GM23338 (cell line): Measurements from ENCODE around the gene BIN1. TPM values are rescaled to one million over a fixed set of nuclear protein-coding genes. Genes with fewer than 3 reads are reported as not detected.

Experiments
- ATAC-seq: fragments of 200-7000 bp; cut with Tn5 transposase; 3 replicates; pipeline ENCODE4 v1.9.1; 2020
- DNase-seq: peaks from one replicate; pipeline ENCODE4 v3.0.0-alpha.2; 2015; ENCODE audit warnings: low spot score
- H2AFZ ChIP-seq: fragments of 200-600 bp; sonication (generic); 2 replicates; pipeline ENCODE4 v1.8.0; 2016; ENCODE audit warnings: antibody characterized with exemption, mild to moderate bottlenecking, moderate library complexity
- H3F3A ChIP-seq: fragments of 200-600 bp; sonication (generic); replicated peaks from 2 replicates; pipeline ENCODE4 v1.8.0; 2017; ENCODE audit warnings: antibody characterized with exemption, mixed run types, low read depth
- H3K27ac ChIP-seq: fragments of 200-600 bp; sonication (generic); 2 replicates; pipeline ENCODE4 v1.6.1; 2016; ENCODE audit warnings: low read depth
- H3K27me3 ChIP-seq: fragments of 200-600 bp; sonication (generic); 2 replicates; pipeline ENCODE4 v1.8.0; 2016; ENCODE audit warnings: mild to moderate bottlenecking, mixed run types, moderate library complexity; ENCODE audit not compliant: insufficient read depth
- H3K36me3 ChIP-seq: fragments of 200-600 bp; sonication (generic); 2 replicates; pipeline ENCODE4 v1.8.0; 2016; ENCODE audit warnings: mild to moderate bottlenecking; ENCODE audit not compliant: insufficient read depth
- H3K4me1 ChIP-seq: fragments of 200-600 bp; sonication (generic); 2 replicates; pipeline ENCODE4 v1.8.0; 2016; ENCODE audit warnings: mild to moderate bottlenecking, moderate library complexity; ENCODE audit not compliant: insufficient read depth
- H3K4me2 ChIP-seq: fragments of 200-600 bp; sonication (generic); 2 replicates; pipeline ENCODE4 v1.7.1; 2017; ENCODE audit warnings: mixed run types
- H3K4me3 ChIP-seq: fragments of 200-600 bp; sonication (generic); 2 replicates; pipeline ENCODE4 v1.6.1; 2016; ENCODE audit warnings: mixed run types
- H3K79me2 ChIP-seq: fragments of 200-600 bp; sonication (generic); replicated peaks from 2 replicates; pipeline ENCODE4 v1.8.0; 2017; ENCODE audit warnings: mild to moderate bottlenecking; ENCODE audit not compliant: insufficient read depth
- H3K9me2 ChIP-seq: fragments of 200-600 bp; sonication (generic); 2 replicates; pipeline ENCODE4 v1.8.0; 2017; ENCODE audit not compliant: insufficient read depth
- H4K20me1 ChIP-seq: fragments of 200-600 bp; sonication (generic); replicated peaks from 2 replicates; pipeline ENCODE4 v1.8.0; 2017; ENCODE audit warnings: mild to moderate bottlenecking; ENCODE audit not compliant: insufficient read depth
- H3K27ac Mint-ChIP-seq: 2 replicates; pipeline ENCODE4 v1.8.0; 2020; ENCODE audit warnings: inconsistent platforms, mild to moderate bottlenecking, moderate library complexity, mixed read lengths
- H3K27me3 Mint-ChIP-seq: 3 replicates; pipeline ENCODE4 v1.8.0; 2022; ENCODE audit warnings: low read depth, mild to moderate bottlenecking, moderate library complexity, mixed read lengths, inconsistent platforms; ENCODE audit not compliant: insufficient read depth, poor library complexity
- H3K36me3 Mint-ChIP-seq: 3 replicates; pipeline ENCODE4 v1.8.0; 2021; ENCODE audit warnings: low read depth, mild to moderate bottlenecking, inconsistent platforms, moderate library complexity, mixed read lengths
- H3K4me1 Mint-ChIP-seq: 3 replicates; pipeline ENCODE4 v1.8.0; 2020; ENCODE audit warnings: mild to moderate bottlenecking, inconsistent platforms, mixed read lengths
- H3K4me3 Mint-ChIP-seq: 3 replicates; pipeline ENCODE4 v1.8.0; 2021; ENCODE audit warnings: moderate library complexity, mild to moderate bottlenecking, inconsistent platforms, mixed read lengths
- H3K9me3 Mint-ChIP-seq: 3 replicates; pipeline ENCODE4 v1.8.0; 2020; ENCODE audit warnings: moderate library complexity, mild to moderate bottlenecking, inconsistent platforms, mixed read lengths
- CREB1 ChIP-seq: fragments of 250-450 bp; sonication (Bioruptor Pico); IDR thresholded peaks from 2 replicates; pipeline ENCODE4 v1.5.0; 2020; ENCODE audit warnings: low read depth, mild to moderate bottlenecking, moderate library complexity
- EZH2 ChIP-seq: fragments of 200-600 bp; sonication (generic); IDR thresholded peaks from one replicate; pipeline ENCODE4 v1.8.0; 2017; ENCODE audit warnings: antibody characterized with exemption, mild to moderate bottlenecking, low read depth; ENCODE audit not compliant: unreplicated experiment
- JUNB ChIP-seq: IDR thresholded peaks from one replicate; pipeline ENCODE4 v1.6.1; 2016; ENCODE audit warnings: antibody characterized with exemption; ENCODE audit not compliant: unreplicated experiment
- NANOG ChIP-seq: IDR thresholded peaks from 2 replicates; pipeline ENCODE4 v1.6.1; 2016; ENCODE audit warnings: antibody characterized with exemption, borderline replicate concordance
- STAT1 ChIP-seq: IDR thresholded peaks from one replicate; pipeline ENCODE4 v1.6.1; 2016; ENCODE audit warnings: antibody characterized with exemption; ENCODE audit not compliant: unreplicated experiment
- ZNF114 ChIP-seq: fragments of 250-450 bp; sonication (Bioruptor Pico); IDR thresholded peaks from 2 replicates; pipeline ENCODE4 v1.5.0; 2020; ENCODE audit warnings: mild to moderate bottlenecking, moderate library complexity
- ZNF331 ChIP-seq: fragments of 250-450 bp; sonication (Bioruptor Pico); IDR thresholded peaks from 2 replicates; pipeline ENCODE4 v1.5.0; 2020; ENCODE audit warnings: low read depth, mild to moderate bottlenecking, moderate library complexity
- polyA plus RNA-seq: library from polyadenylated mRNA; unstranded; fragments of >200 nt; fragmentation: Nextera tagmentation; extraction: Ambion mirVana; gene quantifications from 2 replicates; pipeline ENCODE4 v1.2.1, GENCODE V29; 2016
- total RNA-seq: library from RNA; depleted of rRNA; stranded (reverse); fragments of >200 nt; shearing (Covaris generic); gene quantifications from 2 replicates; pipeline ENCODE4 v1.2.3, GENCODE V29; 2014
- TF ChIP-seq, protein P1 (sequence below): IDR thresholded peaks from one replicate; pipeline ENCODE4 v1.6.1; 2018; ENCODE audit warnings: antibody characterized with exemption; ENCODE audit not compliant: unreplicated experiment
- TF ChIP-seq, protein P2 (sequence below): IDR thresholded peaks from 2 replicates; pipeline ENCODE4 v1.6.1; 2016; ENCODE audit warnings: antibody characterized with exemption

The BIN1 gene
- total and polyA plus RNA-seq, 2 experiments from 2014 or later: 30.1 to 56.4 TPM

DNA sequence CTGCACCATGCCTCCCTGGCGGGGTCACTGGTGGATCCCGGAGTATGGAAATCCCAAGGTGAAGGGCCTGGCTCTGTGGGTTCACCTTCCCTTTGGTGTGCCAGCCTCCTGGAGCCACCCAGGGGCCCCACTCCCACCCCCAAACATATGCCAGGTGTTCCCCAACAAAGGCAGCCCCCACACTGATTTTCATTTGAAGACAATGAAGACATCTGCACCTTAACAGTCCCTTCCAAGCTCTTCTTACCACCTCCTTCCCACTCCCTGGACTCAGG is 11.7 kb downstream of the BIN1 start (continued):
- TF ChIP-seq EZH2: no peak
- TF ChIP-seq, protein P1, sequence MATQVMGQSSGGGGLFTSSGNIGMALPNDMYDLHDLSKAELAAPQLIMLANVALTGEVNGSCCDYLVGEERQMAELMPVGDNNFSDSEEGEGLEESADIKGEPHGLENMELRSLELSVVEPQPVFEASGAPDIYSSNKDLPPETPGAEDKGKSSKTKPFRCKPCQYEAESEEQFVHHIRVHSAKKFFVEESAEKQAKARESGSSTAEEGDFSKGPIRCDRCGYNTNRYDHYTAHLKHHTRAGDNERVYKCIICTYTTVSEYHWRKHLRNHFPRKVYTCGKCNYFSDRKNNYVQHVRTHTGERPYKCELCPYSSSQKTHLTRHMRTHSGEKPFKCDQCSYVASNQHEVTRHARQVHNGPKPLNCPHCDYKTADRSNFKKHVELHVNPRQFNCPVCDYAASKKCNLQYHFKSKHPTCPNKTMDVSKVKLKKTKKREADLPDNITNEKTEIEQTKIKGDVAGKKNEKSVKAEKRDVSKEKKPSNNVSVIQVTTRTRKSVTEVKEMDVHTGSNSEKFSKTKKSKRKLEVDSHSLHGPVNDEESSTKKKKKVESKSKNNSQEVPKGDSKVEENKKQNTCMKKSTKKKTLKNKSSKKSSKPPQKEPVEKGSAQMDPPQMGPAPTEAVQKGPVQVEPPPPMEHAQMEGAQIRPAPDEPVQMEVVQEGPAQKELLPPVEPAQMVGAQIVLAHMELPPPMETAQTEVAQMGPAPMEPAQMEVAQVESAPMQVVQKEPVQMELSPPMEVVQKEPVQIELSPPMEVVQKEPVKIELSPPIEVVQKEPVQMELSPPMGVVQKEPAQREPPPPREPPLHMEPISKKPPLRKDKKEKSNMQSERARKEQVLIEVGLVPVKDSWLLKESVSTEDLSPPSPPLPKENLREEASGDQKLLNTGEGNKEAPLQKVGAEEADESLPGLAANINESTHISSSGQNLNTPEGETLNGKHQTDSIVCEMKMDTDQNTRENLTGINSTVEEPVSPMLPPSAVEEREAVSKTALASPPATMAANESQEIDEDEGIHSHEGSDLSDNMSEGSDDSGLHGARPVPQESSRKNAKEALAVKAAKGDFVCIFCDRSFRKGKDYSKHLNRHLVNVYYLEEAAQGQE: no peak

GRCh38 chr2:127094509-127095366 is 12.2 kb downstream of the BIN1 start:
- Histone ChIP-seq H3K4me3 (no peak overlapping the region), H3K9me2 (no peaks in the 10 kb centered on the region), H2AFZ (no peak overlapping the region), H3K36me3 (no peaks in the 10 kb centered on the region), H3K4me2 (no peak overlapping the region), H3K4me1 (peaks cover 11% of the 10 kb centered on the region; the same call in 1 of the 2 replicates), H3K27ac (no peak overlapping the region), H3K79me2 (peaks cover 4% of the 10 kb centered on the region), H4K20me1 (peaks cover 3% of the 10 kb centered on the region; the same call in 1 of the 2 replicates), H3F3A (no peaks in the 10 kb centered on the region), H3K27me3 (no peaks in the 10 kb centered on the region)
- H3K4me3 Mint-ChIP-seq: no peak overlapping the region
- H3K36me3 Mint-ChIP-seq: no peaks in the 10 kb centered on the region
- H3K27ac Mint-ChIP-seq: peak overlapping the region; percentile 48; the same call in 1 of the 2 replicates
- H3K4me1 Mint-ChIP-seq: peaks cover 55% of the 10 kb centered on the region
- DNase-seq (peak; percentile 29), ATAC-seq (peak; percentile 44)
- no peaks in the 10 kb centered on the region for H3K9me3 Mint-ChIP-seq
- H3K27me3 Mint-ChIP-seq: peaks cover 5% of the 10 kb centered on the region
- TF ChIP-seq CREB1 (CRISPR knock-in tag) (no peak), EZH2 (no peak), STAT1 (no peak), ZNF331 (CRISPR knock-in tag) (no peak), NANOG (no peak), JUNB (no peak), ZNF114 (CRISPR knock-in tag) (no peak)
- TF ChIP-seq, protein P1: no peak
- TF ChIP-seq, protein P2, sequence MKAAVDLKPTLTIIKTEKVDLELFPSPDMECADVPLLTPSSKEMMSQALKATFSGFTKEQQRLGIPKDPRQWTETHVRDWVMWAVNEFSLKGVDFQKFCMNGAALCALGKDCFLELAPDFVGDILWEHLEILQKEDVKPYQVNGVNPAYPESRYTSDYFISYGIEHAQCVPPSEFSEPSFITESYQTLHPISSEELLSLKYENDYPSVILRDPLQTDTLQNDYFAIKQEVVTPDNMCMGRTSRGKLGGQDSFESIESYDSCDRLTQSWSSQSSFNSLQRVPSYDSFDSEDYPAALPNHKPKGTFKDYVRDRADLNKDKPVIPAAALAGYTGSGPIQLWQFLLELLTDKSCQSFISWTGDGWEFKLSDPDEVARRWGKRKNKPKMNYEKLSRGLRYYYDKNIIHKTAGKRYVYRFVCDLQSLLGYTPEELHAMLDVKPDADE: no peak
